H7 (cell line): Measurements from ENCODE around the gene SPOPL. TPM values are rescaled to one million over a fixed set of nuclear protein-coding genes. Genes with fewer than 3 reads are reported as not detected.

ENCODE experiments used
- DNase-seq: peaks from one replicate; pipeline ENCODE4 v3.0.0; 2012
- H3K27me3 ChIP-seq: 2 replicates; pipeline ENCODE4 v1.6.0; 2011; ENCODE audit warnings: mild to moderate bottlenecking, low read length; ENCODE audit not compliant: control insufficient read depth, insufficient read depth
- H3K36me3 ChIP-seq: replicated peaks from 2 replicates; pipeline ENCODE4 v1.5.1; 2011; ENCODE audit warnings: low read length; ENCODE audit not compliant: control insufficient read depth, insufficient read depth
- H3K4me3 ChIP-seq: 2 replicates; pipeline ENCODE4 v1.5.1; 2011; ENCODE audit warnings: low read depth, mild to moderate bottlenecking, control low read depth, low read length, moderate library complexity; ENCODE audit not compliant: insufficient read depth
- total RNA-seq: library from RNA; depleted of rRNA; stranded (reverse); fragments of >200 nt; shearing (Covaris generic); gene quantifications from 2 replicates; pipeline ENCODE4 v1.2.3, GENCODE V29; 2014

SPOPL gene
- total RNA-seq, 1 experiment from 2014 or later: 5.1 TPM

DNA sequence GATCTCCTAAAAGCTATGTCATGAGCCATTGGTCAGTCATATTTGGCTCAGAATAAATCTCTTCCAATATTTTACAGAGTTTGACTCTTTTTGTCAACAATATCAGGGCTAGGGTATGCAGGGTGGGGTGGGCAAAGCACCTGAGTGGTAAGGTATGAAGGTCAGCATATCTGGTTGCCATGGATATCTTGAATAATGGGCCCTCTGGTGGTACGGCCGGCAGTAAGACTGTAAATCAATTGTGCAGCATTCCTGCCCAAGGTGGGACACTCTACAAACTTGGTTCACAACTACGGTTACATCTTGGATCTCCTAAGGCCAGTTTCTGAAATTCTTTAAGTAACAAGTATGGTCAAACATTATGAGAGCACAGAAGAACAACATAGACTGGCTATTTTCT, 119.6 kb downstream of the SPOPL start:
- DNase-seq: no peak
- H3K4me3 ChIP-seq: no peak overlapping the region
- H3K36me3 ChIP-seq: no peaks in the 10 kb centered on the region
- no peaks in the 10 kb centered on the region for H3K27me3 ChIP-seq

GRCh38 chr2:138622613-138623012, 121.0 kb downstream of the SPOPL start:
- Histone ChIP-seq H3K36me3 (no peaks in the 10 kb centered on the region), H3K4me3 (no peak overlapping the region), H3K27me3 (no peaks in the 10 kb centered on the region)
- no peak for DNase-seq
